Erythroblast (primary cell): ENCODE measurements around the gene PPP2R5C.
A peak's percentile ranks its signal among the peaks of the same experiment; 100 is the strongest.
"Not testable (repeated sequence)": the region's sequence is repeated elsewhere in the genome, so short reads cannot be mapped to it uniquely, and the experiment has no call there.

Experiments used
- DNase-seq, 2 experiments: peaks; one replicate each; lab custom pipeline; 2025; lab: John Stamatoyannopoulos, UW
- GATA1 ChIP-seq: IDR thresholded peaks from 2 replicates; pipeline ENCODE4 v1.6.1; 2011; ENCODE audit warnings: low read depth, mild to moderate bottlenecking, control low read depth, low read length, moderate library complexity
- POLR2A ChIP-seq: IDR thresholded peaks from 2 replicates; pipeline ENCODE4 v1.6.1; 2011; ENCODE audit warnings: mild to moderate bottlenecking, low read length

Gene PPP2R5C

GRCh38 chr14:101796479-101796878, 35.0 kb downstream of the PPP2R5C start:
- no peak for DNase-seq
- TF ChIP-seq GATA1: no peak
- TF ChIP-seq POLR2A: no peak

- no peak for TF ChIP-seq POLR2A
- no peak for TF ChIP-seq GATA1
- no peak for DNase-seq
Observed at GRCh38 chr14:101797856-101798255, 36.3 kb downstream of the PPP2R5C start.

- DNase-seq: not testable (repeated sequence)
Observed at GRCh38 chr14:101804373-101804772, 42.9 kb downstream of the PPP2R5C start.

GRCh38 chr14:101806252-101806651, 44.7 kb downstream of the PPP2R5C start:
- DNase-seq: not testable (repeated sequence)

GRCh38 chr14:101808020-101808641, 46.6 kb downstream of the PPP2R5C start:
- TF ChIP-seq GATA1: no peak
- no peak for TF ChIP-seq POLR2A
- peak; percentile 44 to 51 for DNase-seq

GRCh38 chr14:101808894-101809670, 47.6 kb downstream of the PPP2R5C start:
- DNase-seq: no peak

GRCh38 chr14:101809671-101810514, 48.4 kb downstream of the PPP2R5C start:
- TF ChIP-seq GATA1 (no peak), POLR2A (peak; percentile 97)
- DNase-seq: peak; percentile 95 to 97

More at GRCh38 chr14:101808894-101809670, 47.6 kb downstream of the PPP2R5C start:
- no peak for TF ChIP-seq GATA1
- no peak for TF ChIP-seq POLR2A

GRCh38 chr14:101810897-101811621, 49.5 kb downstream of the PPP2R5C start:
- no peak for TF ChIP-seq POLR2A
- no peak for TF ChIP-seq GATA1
- DNase-seq: peak; percentile 51 to 73

GRCh38 chr14:101812071-101812470, 50.6 kb downstream of the PPP2R5C start:
- no peak for DNase-seq
- TF ChIP-seq POLR2A (no peak), GATA1 (no peak)

- TF ChIP-seq GATA1: no peak
- TF ChIP-seq POLR2A: no peak
Observed at GRCh38 chr14:101813171-101813759, 51.8 kb downstream of the PPP2R5C start.

GRCh38 chr14:101813833-101814232, 52.3 kb downstream of the PPP2R5C start:
- DNase-seq: no peak
- TF ChIP-seq POLR2A: no peak
- TF ChIP-seq GATA1: no peak

More at GRCh38 chr14:101813171-101813759, 51.8 kb downstream of the PPP2R5C start:
- DNase-seq: no peak

GRCh38 chr14:101814934-101815333, 53.4 kb downstream of the PPP2R5C start:
- no peak for DNase-seq
- no peak for TF ChIP-seq GATA1

GRCh38 chr14:101815994-101816393, 54.5 kb downstream of the PPP2R5C start:
- DNase-seq: no peak
- no peak for TF ChIP-seq GATA1
- no peak for TF ChIP-seq POLR2A

- peak; percentile 37 to 55 for DNase-seq
- TF ChIP-seq POLR2A (no peak), GATA1 (no peak)
Observed at GRCh38 chr14:101817501-101818001, 56.0 kb downstream of the PPP2R5C start.
